ENCODE measurements around the gene CARMIL1. TPM values are rescaled to one million over a fixed set of nuclear protein-coding genes. Genes with fewer than 3 reads are reported as not detected.

Gene CARMIL1
- total RNA-seq, 1 experiment from 2014 or later: 23.6 TPM

- Histone ChIP-seq H3K4me1 (ENCODE audit: insufficient read depth, low read length) (no peaks in the 10 kb centered on the region), H3K4me2 (ENCODE audit: insufficient read depth, insufficient read length, low read length) (no peak overlapping the region), H3K14ac (ENCODE audit: insufficient read depth, low read length) (no peak overlapping the region), H3K9ac (ENCODE audit: extremely low read depth, insufficient read length, low read length) (no peak overlapping the region), H4K8ac (replicated peaks; ENCODE audit: insufficient read length, low read depth, low read length) (no peak overlapping the region), H2BK20ac (ENCODE audit: low read depth, low read length, poor library complexity, severe bottlenecking) (no peak overlapping the region), H3K4ac (ENCODE audit: low read depth, low read length) (no peak overlapping the region), H3K9me3 (ENCODE audit: control insufficient read depth, low read depth, low read length) (no peaks in the 10 kb centered on the region), H4K5ac (ENCODE audit: insufficient read length, low read depth, low read length) (no peak overlapping the region), H3K23ac (ENCODE audit: insufficient read length, low read depth, low read length) (no peak overlapping the region), H3K23me2 (ENCODE audit: insufficient read length, low read depth, low read length, poor library complexity, severe bottlenecking) (no peaks in the 10 kb centered on the region), H2BK12ac (ENCODE audit: insufficient read length, low read depth, low read length) (no peak overlapping the region), H3K27me3 (ENCODE audit: insufficient read depth, low read length) (no peaks in the 10 kb centered on the region), H2AFZ (ENCODE audit: low read length) (no peak overlapping the region), H4K91ac (ENCODE audit: insufficient read length, low read depth, low read length) (no peak overlapping the region), H2BK5ac (ENCODE audit: insufficient read length, low read length) (no peak overlapping the region), H4K20me1 (ENCODE audit: control insufficient read depth, insufficient read depth, insufficient read length) (no peaks in the 10 kb centered on the region), H2AK5ac (ENCODE audit: insufficient read length, low read length) (no peak overlapping the region), H3K56ac (ENCODE audit: insufficient read length, low read depth, low read length) (no peak overlapping the region), H2BK120ac (ENCODE audit: low read depth, low read length, poor library complexity, severe bottlenecking) (no peak overlapping the region), H3K18ac (ENCODE audit: insufficient read length, low read depth, low read length) (no peak overlapping the region), H2BK15ac (ENCODE audit: low read depth, low read length) (no peak overlapping the region), H3T11ph (ENCODE audit: low read length) (no peak overlapping the region), H3K27ac (ENCODE audit: insufficient read length, low read depth, low read length) (no peak overlapping the region), H3K79me2 (ENCODE audit: insufficient read depth, low read length) (no peaks in the 10 kb centered on the region), H3K79me1 (ENCODE audit: insufficient read depth, low read depth, low read length, poor library complexity, severe bottlenecking) (no peaks in the 10 kb centered on the region)
- WGBS (ENCODE audit: extremely low coverage, insufficient read length, low lambda C conversion rate): no CpG with 5 or more reads among the region's 3 CpGs
- H3K36me3 Mint-ChIP-seq (ENCODE audit: insufficient read depth in 1 of 3, low read depth in 3 of 3): peaks cover 0 to 18% (median 0%) of the 10 kb centered on the region in 3 experiments; a peak in 4 of 7 replicates
- TF ChIP-seq, protein P1, sequence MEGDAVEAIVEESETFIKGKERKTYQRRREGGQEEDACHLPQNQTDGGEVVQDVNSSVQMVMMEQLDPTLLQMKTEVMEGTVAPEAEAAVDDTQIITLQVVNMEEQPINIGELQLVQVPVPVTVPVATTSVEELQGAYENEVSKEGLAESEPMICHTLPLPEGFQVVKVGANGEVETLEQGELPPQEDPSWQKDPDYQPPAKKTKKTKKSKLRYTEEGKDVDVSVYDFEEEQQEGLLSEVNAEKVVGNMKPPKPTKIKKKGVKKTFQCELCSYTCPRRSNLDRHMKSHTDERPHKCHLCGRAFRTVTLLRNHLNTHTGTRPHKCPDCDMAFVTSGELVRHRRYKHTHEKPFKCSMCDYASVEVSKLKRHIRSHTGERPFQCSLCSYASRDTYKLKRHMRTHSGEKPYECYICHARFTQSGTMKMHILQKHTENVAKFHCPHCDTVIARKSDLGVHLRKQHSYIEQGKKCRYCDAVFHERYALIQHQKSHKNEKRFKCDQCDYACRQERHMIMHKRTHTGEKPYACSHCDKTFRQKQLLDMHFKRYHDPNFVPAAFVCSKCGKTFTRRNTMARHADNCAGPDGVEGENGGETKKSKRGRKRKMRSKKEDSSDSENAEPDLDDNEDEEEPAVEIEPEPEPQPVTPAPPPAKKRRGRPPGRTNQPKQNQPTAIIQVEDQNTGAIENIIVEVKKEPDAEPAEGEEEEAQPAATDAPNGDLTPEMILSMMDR (conservative IDR thresholded peaks at IDR 0.05): no peak
- H3K9me3 Mint-ChIP-seq: no peaks in the 10 kb centered on the region
- H3K27me3 Mint-ChIP-seq (ENCODE audit: low read depth): no peaks in the 10 kb centered on the region
- peak overlapping the region in 1 of 3 experiments; percentile 86; a peak in 2 of 7 replicates for H3K27ac Mint-ChIP-seq
- no peak for DNase-seq
- peaks cover 10 to 12% of the 10 kb centered on the region in 2 experiments for H3K4me1 Mint-ChIP-seq
- H3K4me3 Mint-ChIP-seq: no peak overlapping the region
Measured at GRCh38 chr6:25488156-25488555, 209.0 kb downstream of the CARMIL1 start.

Measured in H9 (cell line).